B cell (primary cell): Measurements from ENCODE around the gene BIVM. TPM values are rescaled to one million over a fixed set of nuclear protein-coding genes. Genes with fewer than 3 reads are reported as not detected.

Experiments
- ATAC-seq: fragments of 200-7000 bp; cut with Tn5 transposase; one replicate; pipeline ENCODE4 v1.10.0; 2021; ENCODE audit warnings: low read depth, mild to moderate bottlenecking, moderate number of reproducible peaks, moderate library complexity
- CTCF ChIA-PET: fragments of 350-600 bp; sonication (Branson Sonifier 250); formaldehyde crosslinking; loops from one replicate; lab custom pipeline; 2021; ENCODE audit warnings: antibody characterized with exemption, inconsistent platforms; lab: Charles Lee
- POLR2A ChIA-PET: fragments of 350-600 bp; sonication (Branson Sonifier 250); formaldehyde crosslinking; loops from one replicate; lab custom pipeline; 2021; ENCODE audit warnings: antibody characterized with exemption; lab: Charles Lee
- DNase-seq: peaks from one replicate; pipeline ENCODE4 v3.0.0; 2013
- H2AFZ ChIP-seq: 2 replicates; pipeline ENCODE4 v1.6.1; 2012; ENCODE audit warnings: mild to moderate bottlenecking, low read depth, low read length; ENCODE audit not compliant: insufficient read depth, poor library complexity, severe bottlenecking
- H3K27ac ChIP-seq, 2 donors: 1 replicate in 1 of 2; 2 replicates in 1 of 2; pipeline ENCODE4 v1.5.1; 2012 to 2013; ENCODE audit warnings: low read length in 2 of 2, mild to moderate bottlenecking in 2 of 2, moderate library complexity in 1 of 2
- H3K27me3 ChIP-seq, 4 experiments: fragments of 200-600 bp in 1 of 4; sonication (generic) in 1 of 4; replicated peaks in 1 of 4; 1 replicate in 2 of 4; 2 replicates in 2 of 4; pipeline versions ENCODE4 v1.6.1 to v1.7.0; 2013 to 2016; ENCODE audit warnings: low read length in 3 of 4, mild to moderate bottlenecking in 2 of 4, mixed read lengths in 1 of 4, moderate library complexity in 1 of 4; ENCODE audit not compliant: insufficient read depth in 4 of 4, control insufficient read depth in 3 of 4; ENCODE audit errors: control extremely low read depth in 1 of 4
- H3K36me3 ChIP-seq, 2 experiments: replicated peaks in 1 of 2; 1 replicate in 1 of 2; 2 replicates in 1 of 2; pipeline versions ENCODE4 v1.6.1 to v1.7.1; 2013; ENCODE audit warnings: low read length in 1 of 2; ENCODE audit not compliant: insufficient read depth in 2 of 2, control insufficient read depth in 1 of 2; ENCODE audit errors: control extremely low read depth in 1 of 2, extremely low read depth in 1 of 2
- H3K4me1 ChIP-seq, 2 donors: fragments of 200-600 bp in 1 of 2; sonication (generic) in 1 of 2; 1 replicate in 1 of 2; 2 replicates in 1 of 2; pipeline versions ENCODE4 v1.5.1 to v1.6.1; 2013 to 2017; ENCODE audit warnings: low read length in 2 of 2; ENCODE audit not compliant: control insufficient read depth in 2 of 2, insufficient read depth in 2 of 2
- H3K4me2 ChIP-seq: replicated peaks from 2 replicates; pipeline ENCODE3; 2012; ENCODE audit warnings: mild to moderate bottlenecking, low read depth, low read length; ENCODE audit not compliant: poor library complexity, severe bottlenecking
- H3K4me3 ChIP-seq, 5 experiments: fragments of 200-600 bp in 1 of 5; sonication (generic) in 1 of 5; 1 replicate in 3 of 5; 2 replicates in 2 of 5; pipeline versions ENCODE4 v1.5.1 to v1.7.0; 2011 to 2016; ENCODE audit warnings: low read length in 4 of 5, mild to moderate bottlenecking in 4 of 5, low read depth in 2 of 5, control low read depth in 1 of 5, moderate library complexity in 1 of 5; ENCODE audit not compliant: insufficient read depth in 1 of 5; ENCODE audit errors: control extremely low read depth in 1 of 5, extremely low read depth in 1 of 5
- H3K79me2 ChIP-seq: fragments of 200-600 bp; sonication (generic); one replicate; pipeline ENCODE4 v1.6.0; 2016; ENCODE audit warnings: low read length; ENCODE audit not compliant: control insufficient read depth, insufficient read depth
- H3K9ac ChIP-seq: fragments of 200-600 bp; sonication (generic); 2 replicates; pipeline ENCODE4 v1.6.1; 2017; ENCODE audit warnings: mild to moderate bottlenecking, low read length, moderate library complexity
- H3K9me3 ChIP-seq, 3 donors: one replicate each; pipeline versions ENCODE4 v1.6.1 to v1.7.1; 2013; ENCODE audit warnings: low read length in 2 of 3; ENCODE audit not compliant: control insufficient read depth in 2 of 3, insufficient read depth in 1 of 3; ENCODE audit errors: control extremely low read depth in 1 of 3
- H4K20me1 ChIP-seq: 2 replicates; pipeline ENCODE4 v1.6.0; 2012; ENCODE audit warnings: mild to moderate bottlenecking, low read length; ENCODE audit not compliant: insufficient read depth, control insufficient read depth, poor library complexity, severe bottlenecking
- H3K27ac Mint-ChIP-seq: one replicate; pipeline ENCODE4 v1.8.0; 2021; ENCODE audit warnings: mixed read lengths
- H3K27me3 Mint-ChIP-seq: one replicate; pipeline ENCODE4 v1.8.0; 2021; ENCODE audit warnings: mixed read lengths
- H3K4me1 Mint-ChIP-seq: one replicate; pipeline ENCODE4 v1.8.0; 2021; ENCODE audit warnings: mixed read lengths
- H3K4me3 Mint-ChIP-seq: one replicate; pipeline ENCODE4 v1.8.0; 2021; ENCODE audit warnings: mixed read lengths
- H3K9me3 Mint-ChIP-seq: one replicate; pipeline ENCODE4 v1.8.0; 2022; ENCODE audit warnings: mixed read lengths; ENCODE audit not compliant: insufficient read depth
- EZH2 ChIP-seq: IDR thresholded peaks from 2 replicates; pipeline ENCODE4 v1.6.1; 2012; ENCODE audit warnings: borderline replicate concordance, low read depth, mild to moderate bottlenecking, moderate library complexity, low read length; ENCODE audit not compliant: insufficient read depth, poor library complexity, severe bottlenecking
- WGBS: methylation state at CpG from one replicate; pipeline ENCODE4 v1.1.5; 2013; ENCODE audit warnings: missing lambda C conversion rate; ENCODE audit not compliant: insufficient coverage; 5-methylcytosine and 5-hydroxymethylcytosine counted together
- intact Hi-C: fragments of 100-400 bp; cut with micrococcal nuclease; formaldehyde crosslinking; loops from one replicate; pipeline ENCODE4 v1.10.0; 2022
- polyA plus RNA-seq: library from polyadenylated mRNA; depleted of rRNA; stranded (reverse); fragments of >200 nt; gene quantifications from 2 replicates; pipeline ENCODE4 v1.2.3, GENCODE V29; 2012
- total RNA-seq, 2 donors: library from RNA; stranded (reverse); fragments of 120-200 nt in 1 of 2; gene quantifications; 1 replicate in 1 of 2; 2 replicates in 1 of 2; pipeline versions ENCODE4 v1.2.3 to v1.2.4, GENCODE V29; 2013 to 2022
- TF ChIP-seq, protein P1 (sequence below): fragments of 200-600 bp; IDR thresholded peaks from one replicate; pipeline ENCODE4 v1.8.0; 2022; ENCODE audit warnings: antibody characterized with exemption, mild to moderate bottlenecking

The BIVM gene
- total and polyA plus RNA-seq, 2 donors (not counting 1 experiment from before 2014, with no cell fraction given) = 1.0 to 3.6 TPM

DNA sequence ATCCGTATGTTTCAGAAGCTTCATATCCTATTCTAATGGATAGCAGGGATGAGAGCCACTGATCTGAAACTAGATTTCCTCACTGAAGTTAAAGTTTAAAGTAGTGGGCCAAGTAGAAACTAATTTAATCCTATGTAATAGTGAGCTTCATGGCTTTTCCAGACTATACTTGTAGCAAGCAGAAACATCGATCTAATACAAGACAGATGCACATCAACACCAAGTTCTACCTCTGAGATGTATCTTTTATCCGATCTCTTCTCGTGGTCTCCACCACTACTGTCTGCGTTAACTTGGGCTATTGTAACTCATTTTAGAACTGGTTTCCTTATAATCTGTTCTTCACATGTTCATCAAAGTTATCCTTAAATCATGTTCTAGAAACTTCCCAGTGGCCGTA is 50.0 kb downstream of the BIVM start:
- POLR2A ChIA-PET = no interaction called here
- Histone ChIP-seq H3K36me3 (peaks cover 8 to 16% of the 10 kb centered on the region in 2 experiments), H3K79me2 (peaks cover 79% of the 10 kb centered on the region), H3K27me3 (no peaks in the 10 kb centered on the region), H3K4me1 (peaks cover 21 to 25% of the 10 kb centered on the region in 2 donors), H2AFZ (no peak overlapping the region), H3K9ac (no peak overlapping the region), H3K4me3 (no peak overlapping the region), H3K4me2 (no peak overlapping the region), H3K9me3 (no peaks in the 10 kb centered on the region), H4K20me1 (peaks cover 37% of the 10 kb centered on the region), H3K27ac (peak overlapping the region in 1 of 2 donors; percentile 42)
- ATAC-seq (no peak), DNase-seq (no peak)
- CTCF ChIA-PET = interaction anchor here (0.8 to 7.0 kb wide), 4 partner anchors 26 to 267 kb away, joined by 3 to 107 read pairs (median 34); partner anchors contain the start of gene TPP2
- H3K4me1 Mint-ChIP-seq = peaks cover 35% of the 10 kb centered on the region
- no CpG with 5 or more reads among the region's 6 CpGs for WGBS
- no peak for TF ChIP-seq EZH2
- TF ChIP-seq, protein P1, sequence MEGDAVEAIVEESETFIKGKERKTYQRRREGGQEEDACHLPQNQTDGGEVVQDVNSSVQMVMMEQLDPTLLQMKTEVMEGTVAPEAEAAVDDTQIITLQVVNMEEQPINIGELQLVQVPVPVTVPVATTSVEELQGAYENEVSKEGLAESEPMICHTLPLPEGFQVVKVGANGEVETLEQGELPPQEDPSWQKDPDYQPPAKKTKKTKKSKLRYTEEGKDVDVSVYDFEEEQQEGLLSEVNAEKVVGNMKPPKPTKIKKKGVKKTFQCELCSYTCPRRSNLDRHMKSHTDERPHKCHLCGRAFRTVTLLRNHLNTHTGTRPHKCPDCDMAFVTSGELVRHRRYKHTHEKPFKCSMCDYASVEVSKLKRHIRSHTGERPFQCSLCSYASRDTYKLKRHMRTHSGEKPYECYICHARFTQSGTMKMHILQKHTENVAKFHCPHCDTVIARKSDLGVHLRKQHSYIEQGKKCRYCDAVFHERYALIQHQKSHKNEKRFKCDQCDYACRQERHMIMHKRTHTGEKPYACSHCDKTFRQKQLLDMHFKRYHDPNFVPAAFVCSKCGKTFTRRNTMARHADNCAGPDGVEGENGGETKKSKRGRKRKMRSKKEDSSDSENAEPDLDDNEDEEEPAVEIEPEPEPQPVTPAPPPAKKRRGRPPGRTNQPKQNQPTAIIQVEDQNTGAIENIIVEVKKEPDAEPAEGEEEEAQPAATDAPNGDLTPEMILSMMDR = no peak
- H3K27me3 Mint-ChIP-seq = no peaks in the 10 kb centered on the region
- no peak overlapping the region for H3K27ac Mint-ChIP-seq
- H3K9me3 Mint-ChIP-seq = no peaks in the 10 kb centered on the region
- intact Hi-C loops = no loop called here
- no peak overlapping the region for H3K4me3 Mint-ChIP-seq

DNA sequence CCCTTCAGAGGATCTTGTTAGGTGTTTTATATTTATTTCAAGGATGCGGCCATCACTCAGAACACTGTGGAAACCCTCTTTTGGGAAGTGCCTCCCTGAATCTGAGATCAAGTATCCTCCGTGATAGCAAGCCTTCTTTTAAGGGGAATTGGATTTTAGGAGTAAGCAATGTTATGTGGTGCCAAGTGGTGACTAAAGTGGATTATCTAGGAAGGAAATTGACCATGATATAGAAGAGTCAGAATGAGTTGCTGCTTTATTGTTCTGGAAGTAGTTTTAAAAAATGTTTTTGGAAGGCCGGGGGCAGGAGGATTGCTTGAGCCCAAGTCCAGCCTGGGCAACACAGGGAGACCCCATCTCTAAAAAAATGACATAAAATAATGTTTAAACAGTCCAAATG is 53.6 kb downstream of the BIVM start:
- no peaks in the 10 kb centered on the region for H3K9me3 ChIP-seq
- no peak overlapping the region for H3K27ac ChIP-seq
- CTCF ChIA-PET = no interaction called here
- WGBS = 100% methylated on average over 2 of the region's 3 CpGs
- H3K27me3 ChIP-seq = no peaks in the 10 kb centered on the region
- H3K4me2 ChIP-seq = no peak overlapping the region
- no peak for DNase-seq
- Mint-ChIP-seq H3K4me3 (no peak overlapping the region), H3K27me3 (no peaks in the 10 kb centered on the region), H3K27ac (no peak overlapping the region), H3K9me3 (no peaks in the 10 kb centered on the region), H3K4me1 (peaks cover 22% of the 10 kb centered on the region)
- H2AFZ ChIP-seq = no peak overlapping the region
- H4K20me1 ChIP-seq = peaks cover 63% of the 10 kb centered on the region
- no peak overlapping the region for H3K9ac ChIP-seq
- peaks cover 85% of the 10 kb centered on the region for H3K79me2 ChIP-seq
- no peak for ATAC-seq
- peaks cover 25 to 44% of the 10 kb centered on the region in 2 experiments for H3K36me3 ChIP-seq
- POLR2A ChIA-PET = no interaction called here
- intact Hi-C loops = no loop called here
- TF ChIP-seq EZH2 = no peak
- TF ChIP-seq, protein P1 = no peak
- no peak overlapping the region for H3K4me3 ChIP-seq
- H3K4me1 ChIP-seq = peaks cover 7 to 13% of the 10 kb centered on the region in 2 donors
